Adrenal gland (tissue), 12 donors: ENCODE data around the gene PPP2R1A. TPM values are rescaled to one million over a fixed set of nuclear protein-coding genes. Genes with fewer than 3 reads are reported as not detected.

Source experiments
- DNase-seq, 7 donors: peaks; one replicate each; pipeline ENCODE4 v3.0.0-alpha.2; 2019 to 2020
- H3K27ac ChIP-seq, 5 donors: fragments of 200-600 bp; sonication (generic) in 4 of 5; 1 replicate in 3 of 5; 2 replicates in 2 of 5; pipeline versions ENCODE4 v1.5.1 to v1.8.0; 2016 to 2020; ENCODE audit warnings: mild to moderate bottlenecking in 1 of 5
- H3K27me3 ChIP-seq: fragments of 200-600 bp; 2 replicates; pipeline ENCODE4 v1.8.0; 2021
- H3K36me3 ChIP-seq, 2 donors: fragments of 200-600 bp; replicated peaks in 1 of 2; 1 replicate in 1 of 2; 2 replicates in 1 of 2; pipeline versions ENCODE4 v1.5.1 to v1.8.0; 2018 to 2022
- H3K4me1 ChIP-seq, 2 donors: fragments of 200-600 bp; replicated peaks in 1 of 2; 1 replicate in 1 of 2; 2 replicates in 1 of 2; pipeline versions ENCODE4 v1.5.1 to v1.8.0; 2018 to 2021
- H3K4me3 ChIP-seq, 4 donors: fragments of 200-600 bp; sonication (generic) in 3 of 4; one replicate each; pipeline ENCODE4 v1.5.1; 2016 to 2018
- H3K9me3 ChIP-seq, 3 donors: fragments of 200-600 bp; sonication (generic) in 1 of 3; replicated peaks in 1 of 3; 1 replicate in 2 of 3; 2 replicates in 1 of 3; pipeline versions ENCODE4 v1.5.1 to v1.8.0; 2016 to 2021
- CTCF ChIP-seq, 6 experiments: fragments of 450-650 bp in 4 of 6; fragments of 200-600 bp in 2 of 6; sonication (generic) in 1 of 6; IDR thresholded peaks; 1 replicate in 5 of 6; 2 replicates in 1 of 6; pipeline versions ENCODE4 v1.5.1 to v1.8.0; 2016 to 2021; ENCODE audit warnings: antibody characterized with exemption in 6 of 6, mild to moderate bottlenecking in 2 of 6, moderate library complexity in 1 of 6
- POLR2A ChIP-seq, 2 donors: fragments of 450-650 bp; IDR thresholded peaks; one replicate each; pipeline ENCODE4 v1.6.1; 2017; ENCODE audit warnings: antibody characterized with exemption in 2 of 2, mild to moderate bottlenecking in 2 of 2, moderate library complexity in 1 of 2
- WGBS, 4 donors: extraction: QIAGEN DNeasy Blood & Tissue Kit in 2 of 4; methylation state at CpG; one replicate each; pipeline versions ENCODE4 v1.1.5 to v1.1.7; 2013 to 2017; 5-methylcytosine and 5-hydroxymethylcytosine counted together
- intact Hi-C, 2 donors: fragments of 100-400 bp; cut with DNase I; formaldehyde crosslinking; loops; one replicate each; pipeline versions ENCODE4 v1.14.1 to v1.15.0; 2022 to 2023
- polyA plus RNA-seq, 3 donors: library from polyadenylated mRNA; stranded (reverse); fragments of 200-250 nt in 2 of 3; fragments of 350-450 nt in 1 of 3; fragmentation: Illumina TruSeq in 1 of 3; extraction: RNeasy Lipid Tissue Mini Kit (QIAGEN cat#74804) in 1 of 3; gene quantifications; one replicate each; pipeline ENCODE4 v1.2.3, GENCODE V29; 2013 to 2014
- total RNA-seq, 9 donors: library from RNA; depleted of rRNA in 4 of 9; stranded (reverse); fragments of >200 nt in 4 of 9; fragments of 120-200 nt in 1 of 9; fragmentation: NEBNext Ultra II Directional in 1 of 9; extraction: Animal tissue kit (Norgen Biotek cat#: 25700) in 1 of 9; gene quantifications; one replicate each; pipeline versions ENCODE4 v1.1.0 to v1.2.4, GENCODE V29; 2013 to 2023
- donor health status: healthy with polysubstance abuse.
- donor health status: Bipolar disorder and iron deficiency.
- donor health status: DM: yes; HTN: yes; CAD: no.
- donor health status: DM: no; HTN: no; CAD: no.
- donor health status: DM: no; HTN: no; CAD: no.
- donor health status: DM: yes; HTN: yes; CAD: no.

The PPP2R1A gene
- total and polyA plus RNA-seq, 12 donors, result 161 to 1,330 (median 371) TPM

- H3K4me1 ChIP-seq, result peaks cover 51 to 96% of the 10 kb centered on the region in 2 donors
These were observed 6.6 kb downstream of the PPP2R1A start for GRCh38 chr19:52196256-52196967.

GRCh38 chr19:52197964-52198363, 8.1 kb downstream of the PPP2R1A start:
- 61 to 82% (median 78%) methylated on average over 3 of the region's 3 CpGs for WGBS, 4 donors
- Histone ChIP-seq H3K36me3 (peaks cover 0 to 47% of the 10 kb centered on the region in 2 donors), H3K4me3 (no peak overlapping the region), H3K27me3 (no peaks in the 10 kb centered on the region), H3K4me1 (peaks cover 41 to 94% of the 10 kb centered on the region in 2 donors), H3K9me3 (no peaks in the 10 kb centered on the region), H3K27ac (peak overlapping the region in 4 of 5 donors; percentile 50 to 99 (median 71))
- no peak for DNase-seq
- intact Hi-C loops, result no loop called here
- TF ChIP-seq POLR2A (IDR thresholded peaks at IDR 0.05), result no peak
- no peak for TF ChIP-seq CTCF (IDR thresholded peaks at IDR 0.05)

More at GRCh38 chr19:52196256-52196967, 6.6 kb downstream of the PPP2R1A start:
- H3K36me3 ChIP-seq, result peaks cover 0 to 33% of the 10 kb centered on the region in 2 donors
- DNase-seq, result no peak
- WGBS, 4 donors, result 75 to 82% (median 80%) methylated on average over 5 of the region's 5 CpGs
- intact Hi-C loops, result no loop called here
- H3K9me3 ChIP-seq, result no peaks in the 10 kb centered on the region
- TF ChIP-seq POLR2A (IDR thresholded peaks at IDR 0.05), result peak in 1 of 2 donors; percentile 28
- TF ChIP-seq CTCF (IDR thresholded peaks at IDR 0.05), result no peak
- H3K27me3 ChIP-seq, result no peaks in the 10 kb centered on the region
- H3K4me3 ChIP-seq, result no peak overlapping the region
- peak overlapping the region in 4 of 5 donors; percentile 26 to 99 (median 58) for H3K27ac ChIP-seq

- peak in 1 of 7 donors; percentile 65 for DNase-seq
- Histone ChIP-seq H3K36me3 (peaks cover 0 to 47% of the 10 kb centered on the region in 2 donors), H3K4me1 (peaks cover 34 to 91% of the 10 kb centered on the region in 2 donors), H3K27ac (peak overlapping the region in 4 of 5 donors; percentile 50 to 99 (median 71)), H3K27me3 (no peaks in the 10 kb centered on the region), H3K9me3 (no peaks in the 10 kb centered on the region), H3K4me3 (no peak overlapping the region)
- no peak for TF ChIP-seq POLR2A (IDR thresholded peaks at IDR 0.05)
- TF ChIP-seq CTCF (IDR thresholded peaks at IDR 0.05), result no peak
- intact Hi-C loops, result no loop called here
- WGBS, 4 donors, result 30 to 52% (median 38%) methylated on average over 3 of the region's 3 CpGs
These were observed 8.8 kb downstream of the PPP2R1A start for GRCh38 chr19:52198678-52199077.

GRCh38 chr19:52200044-52200443, 10.2 kb downstream of the PPP2R1A start:
- Histone ChIP-seq H3K4me1 (peaks cover 29 to 87% of the 10 kb centered on the region in 2 donors), H3K27me3 (no peaks in the 10 kb centered on the region), H3K4me3 (no peak overlapping the region), H3K9me3 (no peaks in the 10 kb centered on the region), H3K36me3 (peaks cover 0 to 59% of the 10 kb centered on the region in 2 donors), H3K27ac (peak overlapping the region; percentile 70 to 99 (median 85))
- 44 to 57% (median 50%) methylated on average over 7 of the region's 7 CpGs for WGBS, 4 donors
- DNase-seq, result peak in 5 of 7 donors; percentile 43 to 68 (median 59)
- intact Hi-C loops, result no loop called here
- TF ChIP-seq POLR2A (IDR thresholded peaks at IDR 0.05) (no peak), CTCF (IDR thresholded peaks at IDR 0.05) (no peak)
